NCI-H2107 treated with DMSO at 0.1 percent for 48 hours (cell line): Measurements from ENCODE around the gene TBC1D30.
"Not testable (repeated sequence)": the region's sequence is repeated elsewhere in the genome, so short reads cannot be mapped to it uniquely, and the experiment has no call there.

Experiments used
- DNase-seq: peaks from one replicate; lab custom pipeline; 2025; ENCODE audit not compliant: unreplicated experiment; lab: John Stamatoyannopoulos, UW

TBC1D30 gene

GRCh38 chr12:64848409-64848808 lies 24.0 kb downstream of the TBC1D30 start:
- DNase-seq: not testable (repeated sequence)

DNA sequence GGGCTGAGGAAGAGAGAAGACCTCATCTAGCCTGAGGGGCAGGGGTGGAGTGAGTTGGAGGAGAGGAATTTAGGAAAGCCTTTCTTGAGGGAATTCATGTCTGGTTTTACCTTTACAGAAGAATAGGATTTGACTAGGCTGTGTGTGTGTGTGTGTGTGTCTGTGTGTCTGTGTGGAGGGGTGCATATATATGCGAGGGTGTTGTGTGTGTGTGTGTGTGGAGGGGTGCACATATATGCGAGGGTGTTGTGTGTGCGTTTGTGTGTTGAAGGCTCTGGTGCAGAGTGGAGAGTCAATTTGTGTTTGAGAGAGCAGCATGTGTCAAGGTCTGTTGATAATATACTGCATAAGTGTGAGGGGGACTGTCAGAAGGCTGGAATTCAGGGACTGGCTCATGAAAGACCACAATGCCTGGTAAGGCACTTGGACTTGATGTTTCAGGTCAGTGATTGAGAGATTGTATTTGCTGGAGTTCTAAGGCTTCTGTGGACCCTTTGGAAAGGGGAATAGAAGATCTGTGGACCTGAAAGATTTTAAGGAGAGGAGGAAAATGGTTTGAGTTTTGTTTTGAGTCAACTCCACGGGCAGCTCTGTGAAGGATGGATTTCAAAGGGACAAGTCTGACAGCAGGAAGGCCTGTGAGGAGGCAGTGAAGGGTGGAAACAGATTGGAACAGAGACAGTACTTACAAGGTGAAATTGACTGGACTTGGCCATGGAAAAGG lies 34.6 kb downstream of the TBC1D30 start:
- DNase-seq: no peak

DNA sequence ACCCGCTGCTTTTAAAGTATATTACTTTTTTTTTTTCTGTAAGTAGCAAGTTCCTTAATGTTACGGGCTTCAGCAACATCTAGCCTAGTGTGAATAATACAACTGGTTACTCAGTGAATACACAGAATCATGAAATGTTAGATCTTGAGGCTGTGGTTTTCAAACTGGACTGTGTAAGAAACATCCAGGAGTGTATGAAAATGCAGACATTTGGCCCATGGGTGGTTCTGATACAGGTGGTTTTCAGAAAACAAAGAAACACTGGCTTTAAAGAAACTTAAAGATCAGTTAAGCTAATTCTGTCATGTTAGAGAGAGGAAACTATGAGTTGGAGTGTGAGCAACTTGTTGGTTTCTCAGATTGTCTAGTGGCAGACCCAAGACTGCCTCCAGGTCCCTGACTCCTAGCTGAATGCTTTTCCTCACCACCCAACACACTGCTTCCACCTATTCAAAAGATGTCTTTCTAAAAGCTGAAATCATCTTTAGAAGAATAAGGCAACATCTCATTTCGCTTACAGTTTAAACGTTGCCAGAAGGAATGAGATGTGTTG lies 36.1 kb downstream of the TBC1D30 start:
- no peak for DNase-seq

DNA sequence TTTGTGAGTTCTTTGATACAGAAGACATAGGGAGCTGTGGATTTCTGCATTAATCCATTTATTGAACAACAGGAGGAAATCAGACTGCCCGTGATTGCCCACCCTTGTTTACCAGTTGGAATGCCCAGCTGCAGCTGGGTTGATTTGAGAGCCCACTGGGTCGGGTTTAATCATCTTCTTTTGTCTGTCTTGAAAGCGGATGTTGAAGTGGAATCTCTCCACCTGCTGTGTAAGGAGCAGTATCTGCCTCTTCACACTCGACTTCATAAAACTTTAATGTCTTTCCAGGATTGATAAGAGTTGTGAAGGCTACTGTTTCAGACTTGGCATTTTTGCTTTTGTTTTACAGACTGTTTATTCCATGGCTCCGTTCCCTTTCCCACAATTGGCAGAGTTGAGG lies 39.9 kb downstream of the TBC1D30 start:
- DNase-seq: no peak

DNA sequence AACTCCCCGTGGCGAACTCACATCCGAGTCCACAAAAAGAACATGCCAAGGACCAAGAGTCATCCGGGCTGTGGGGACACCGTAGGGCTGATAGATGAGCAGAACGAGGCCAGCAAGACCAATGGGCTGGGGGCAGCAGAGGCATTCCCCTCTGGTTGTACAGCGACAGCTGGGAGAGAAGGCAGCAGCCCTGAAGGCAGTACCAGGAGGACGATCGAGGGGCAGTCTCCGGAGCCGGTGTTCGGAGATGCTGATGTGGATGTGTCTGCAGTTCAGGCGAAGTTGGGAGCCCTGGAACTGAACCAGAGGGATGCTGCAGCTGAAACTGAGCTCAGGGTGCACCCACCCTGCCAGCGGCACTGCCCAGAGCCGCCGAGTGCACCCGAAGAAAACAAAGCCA lies 50.7 kb downstream of the TBC1D30 start:
- DNase-seq: no peak

DNA sequence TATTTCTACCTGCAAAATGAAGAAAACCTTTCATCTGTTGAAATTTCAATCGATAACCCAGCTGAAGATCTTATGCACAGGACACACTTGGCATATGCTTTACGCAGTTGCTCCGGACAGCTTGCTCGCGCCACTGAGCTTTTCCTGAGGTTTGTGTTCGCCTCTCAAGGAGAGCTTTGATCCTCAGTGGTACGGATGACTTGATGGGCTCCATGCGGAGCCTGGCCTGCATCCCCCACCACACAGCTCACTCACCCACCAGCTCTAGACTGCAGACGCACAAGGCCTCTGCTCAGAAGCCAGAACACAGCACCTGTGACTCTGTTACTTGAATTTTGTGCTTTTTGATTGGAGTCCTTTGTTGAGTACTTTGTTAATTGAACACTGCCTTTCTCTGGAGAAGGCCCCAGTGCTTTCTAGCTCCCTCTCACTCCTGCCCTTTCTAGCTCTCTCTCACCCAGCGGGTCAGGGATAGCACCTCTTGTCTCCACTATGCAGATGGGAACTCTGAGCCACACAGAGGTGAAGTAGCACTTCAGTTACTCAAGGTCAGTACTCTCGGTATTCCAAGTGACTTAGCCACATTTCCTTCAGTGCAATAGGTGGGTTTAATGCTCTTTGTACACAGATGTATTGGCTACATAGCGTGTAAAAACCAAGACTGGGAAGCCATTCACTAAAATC lies 52.1 kb downstream of the TBC1D30 start:
- no peak for DNase-seq

GRCh38 chr12:64877363-64878004 lies 53.0 kb downstream of the TBC1D30 start:
- DNase-seq: no peak

DNA sequence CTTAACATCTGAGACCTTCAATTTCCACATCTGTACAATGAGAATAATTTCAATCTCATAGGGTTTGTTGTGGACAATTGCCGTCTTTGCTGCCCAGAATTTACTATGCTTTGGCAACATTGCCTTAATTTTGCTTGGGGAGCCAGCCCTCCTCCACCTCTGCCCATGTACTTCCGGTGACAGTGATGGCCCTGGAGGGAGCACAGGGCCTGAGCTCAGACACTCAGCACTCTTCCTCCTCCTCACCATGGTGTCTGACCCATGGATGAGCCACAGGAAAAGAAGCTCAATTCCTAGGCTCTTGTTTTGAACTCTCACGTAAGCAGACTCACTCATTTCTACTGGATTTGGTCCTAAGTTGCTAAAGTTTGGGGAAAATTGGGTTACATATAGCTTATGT lies 58.2 kb downstream of the TBC1D30 start:
- no peak for DNase-seq

GRCh38 chr12:64883264-64884163 lies 59.1 kb downstream of the TBC1D30 start:
- peak; percentile 33 for DNase-seq

- no peak for DNase-seq
Observed at GRCh38 chr12:64884164-64884542, 59.7 kb downstream of the TBC1D30 start.

- no peak for DNase-seq
Observed at GRCh38 chr12:64884728-64885127, 60.3 kb downstream of the TBC1D30 start.

DNA sequence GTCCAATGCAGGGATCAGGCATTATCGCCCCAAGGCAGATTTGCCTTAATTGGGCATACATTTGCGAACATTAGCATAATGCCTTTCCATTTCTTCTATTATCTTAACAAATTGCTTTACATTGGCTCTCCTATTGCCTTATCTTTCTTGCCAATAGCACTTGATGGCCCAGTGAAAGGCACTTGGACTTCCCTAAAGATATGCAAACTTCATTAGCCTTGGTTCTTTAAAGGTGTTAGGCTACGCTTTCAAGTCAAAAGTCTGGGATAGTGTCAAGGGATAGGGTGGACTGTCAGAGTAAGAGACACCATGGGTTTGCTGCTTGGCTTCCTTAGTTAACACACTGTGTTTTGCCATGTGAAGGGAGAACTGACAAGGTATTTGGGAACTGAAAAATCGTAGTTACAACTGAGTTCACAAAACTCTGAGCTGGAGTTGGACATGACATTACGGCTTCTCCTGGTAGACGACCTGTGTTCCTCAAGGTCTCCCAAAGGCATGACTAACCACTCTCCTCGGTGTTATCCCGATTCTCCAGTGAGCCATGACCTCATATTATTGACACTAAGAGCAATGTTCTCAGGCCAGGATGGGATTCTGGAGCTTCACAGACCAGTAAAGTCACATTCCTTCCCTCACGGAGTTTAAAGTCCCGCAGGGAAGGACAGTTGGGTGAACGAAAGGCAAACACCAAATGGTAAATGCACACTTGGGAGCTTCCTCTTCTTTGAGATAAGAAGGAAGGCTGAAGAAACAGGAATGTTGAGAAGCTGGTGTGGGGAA lies 65.2 kb downstream of the TBC1D30 start:
- no peak for DNase-seq

DNA sequence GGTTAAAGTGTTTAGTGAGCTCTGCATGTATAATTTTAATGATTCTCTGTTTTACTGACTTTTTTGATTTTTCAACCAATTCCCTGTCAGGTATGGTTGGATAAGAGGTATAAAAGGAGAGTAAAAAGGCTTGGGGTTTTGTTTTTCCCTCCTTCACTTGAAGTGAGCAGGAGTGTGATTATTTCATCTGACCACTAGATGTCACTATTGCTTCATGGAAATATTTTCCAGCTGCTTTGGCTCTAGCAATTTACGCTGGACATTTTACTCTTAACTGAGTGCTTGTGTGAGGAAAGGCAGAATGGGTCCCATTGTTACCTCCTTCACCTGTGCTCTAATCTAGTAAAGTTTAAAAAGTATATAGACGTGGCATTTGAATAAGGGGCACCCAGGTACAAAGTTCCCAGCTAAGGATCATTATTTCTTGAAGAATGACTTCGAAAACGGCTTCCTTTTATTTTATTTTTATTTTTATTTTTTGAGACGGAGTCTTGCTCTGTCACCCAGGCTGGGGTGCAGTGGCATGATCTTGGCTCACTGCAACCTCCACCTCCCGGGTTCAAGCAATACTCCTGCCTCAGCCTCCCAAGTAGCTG lies 66.5 kb downstream of the TBC1D30 start:
- DNase-seq: peak; percentile 86

DNA sequence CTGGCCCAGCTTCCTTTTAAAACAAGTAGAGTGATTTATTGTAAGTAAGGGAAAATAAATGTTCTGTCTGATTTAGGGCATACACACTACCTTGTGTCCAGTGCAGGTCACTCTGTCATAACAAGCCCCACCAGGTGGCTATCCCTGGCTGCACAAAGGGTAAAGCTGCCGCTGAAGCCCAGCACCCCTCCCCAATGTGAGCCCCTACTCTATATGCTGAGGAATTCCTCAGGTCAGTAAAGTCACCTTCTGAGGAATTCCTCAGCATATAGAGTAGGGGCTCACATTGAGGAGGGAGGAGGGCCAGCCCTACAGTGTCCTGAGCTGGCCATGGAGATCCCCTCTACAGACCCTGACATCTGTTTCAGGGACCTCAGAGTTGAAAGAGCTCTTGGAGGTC lies 67.2 kb downstream of the TBC1D30 start:
- DNase-seq: no peak

GRCh38 chr12:64892561-64892960 lies 68.1 kb downstream of the TBC1D30 start:
- no peak for DNase-seq

GRCh38 chr12:64893961-64894360 lies 69.5 kb downstream of the TBC1D30 start:
- no peak for DNase-seq

DNA sequence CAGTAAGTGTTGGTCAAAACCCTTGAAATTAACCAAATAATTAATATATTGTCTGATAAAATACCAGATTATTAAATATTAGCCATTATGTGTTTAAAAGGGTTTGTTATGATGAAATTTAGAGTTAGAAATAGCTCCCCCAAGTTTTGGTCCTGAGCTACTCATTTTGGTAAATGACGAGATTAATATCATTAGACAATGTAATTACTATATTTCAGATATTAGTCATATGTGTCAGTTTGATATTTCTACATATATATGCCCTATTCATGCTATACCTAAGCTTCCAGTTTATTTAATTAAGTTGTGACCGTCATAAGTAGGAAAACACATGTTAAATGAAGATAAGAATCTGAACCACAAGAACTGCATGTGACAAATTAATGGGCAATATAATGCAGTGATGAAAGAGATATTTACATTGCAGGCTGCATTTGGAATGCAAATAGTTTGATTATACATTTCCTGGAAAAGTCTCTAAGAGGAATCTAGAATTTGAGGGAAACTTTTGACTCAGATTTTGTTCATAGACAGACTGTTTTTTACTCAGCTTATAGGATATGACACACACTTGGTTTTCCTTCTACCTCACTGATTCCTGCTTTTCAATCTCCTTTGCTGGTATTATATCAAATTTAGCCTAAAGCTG lies 70.5 kb downstream of the TBC1D30 start:
- no peak for DNase-seq

DNA sequence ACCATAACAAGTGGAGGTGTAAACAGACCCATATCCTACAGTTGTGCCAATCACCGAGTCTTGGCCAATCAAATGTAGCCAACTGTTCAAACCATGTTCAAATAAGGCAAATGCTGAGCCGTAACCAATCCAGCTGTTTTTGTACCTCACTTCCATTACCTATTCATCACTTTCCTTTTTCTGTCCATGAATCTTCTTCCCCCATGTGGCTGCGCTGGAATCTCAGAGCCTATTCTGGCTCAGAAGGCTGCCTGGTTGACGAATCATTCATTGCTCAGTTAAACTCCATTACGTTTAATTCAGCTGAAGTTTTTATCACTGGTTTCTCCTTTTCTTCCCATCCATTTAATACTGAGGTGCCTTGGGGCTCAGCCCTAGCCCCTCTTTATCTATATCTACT lies 71.1 kb downstream of the TBC1D30 start:
- DNase-seq: no peak

- no peak for DNase-seq
Observed at GRCh38 chr12:64900540-64900939, 76.1 kb downstream of the TBC1D30 start.
